K562 (cell line): ENCODE results near the gene COQ8B. TPM values are rescaled to one million over a fixed set of nuclear protein-coding genes. Genes with fewer than 3 reads are reported as not detected.

Source experiments
- ATAC-seq: fragments of 200-7000 bp; cut with Tn5 transposase; 3 replicates; pipeline ENCODE4 v1.9.1; 2020; ENCODE audit warnings: moderate library complexity
- BruUV-seq: library from RNA; stranded (reverse); fragments of 400-500 nt; replicated peaks from 2 replicates; lab custom pipeline; 2021; lab: Mats Ljungman, UMichigan
- CTCF ChIA-PET: fragments of 300-600 bp; formaldehyde crosslinking; extraction: SDS; loops from one replicate; lab custom pipeline; 2021; ENCODE audit warnings: low intra/inter-chr PET ratio; lab: Yijun Ruan, JAX
- POLR2A ChIA-PET: fragments of 300-600, 350-650 bp; sonication (Branson Sonifier 250); formaldehyde crosslinking; extraction: SDS; loops from one replicate; lab custom pipeline; 2021; ENCODE audit warnings: antibody characterized with exemption, inconsistent platforms; lab: Yijun Ruan, JAX
- DNase-seq, 4 experiments: peaks; one replicate each; pipeline versions ENCODE4 v3.0.0 to v3.0.0-alpha.2; 2011 to 2018; ENCODE audit warnings: low spot score in 3 of 4, mixed read lengths in 3 of 4; ENCODE audit errors: extremely low read depth in 1 of 4
- FAIRE-seq: peaks from 2 replicates; lab custom pipeline; 2011; peaks lifted over from hg19 to GRCh38; lab: Jason Lieb, UNC
- H2AFZ ChIP-seq: 2 replicates; pipeline ENCODE4 v1.6.0; 2011; ENCODE audit warnings: low read depth, low read length, control low read depth, inconsistent platforms
- H3K27ac ChIP-seq: fragments of 200-600 bp; 3 replicates; pipeline ENCODE4 v1.8.0; 2011; ENCODE audit warnings: low read depth, mild to moderate bottlenecking, control low read depth, inconsistent platforms, low read length, moderate library complexity, mixed read lengths; ENCODE audit errors: extremely low read depth
- H3K27me3 ChIP-seq, 2 experiments: fragments of 300-600 bp in 1 of 2; 2 replicates in 1 of 2; 3 replicates in 1 of 2; pipeline versions ENCODE4 v1.6.0 to v1.8.0; 2011; ENCODE audit warnings: inconsistent platforms in 2 of 2, low read length in 2 of 2, mild to moderate bottlenecking in 1 of 2, mixed read lengths in 1 of 2, moderate library complexity in 1 of 2; ENCODE audit not compliant: control insufficient read depth in 2 of 2, insufficient read depth in 2 of 2
- H3K36me3 ChIP-seq: fragments of 300-600 bp; 3 replicates; pipeline ENCODE4 v1.8.0; 2011; ENCODE audit warnings: mild to moderate bottlenecking, low read length, inconsistent platforms; ENCODE audit not compliant: control insufficient read depth, insufficient read depth
- H3K4me1 ChIP-seq, 2 experiments: fragments of 200-600 bp in 1 of 2; replicated peaks in 1 of 2; 2 replicates in 1 of 2; 3 replicates in 1 of 2; pipeline versions ENCODE4 v1.5.1 to v1.8.0; 2011; ENCODE audit warnings: inconsistent platforms in 2 of 2, low read length in 2 of 2, mild to moderate bottlenecking in 1 of 2, mixed read lengths in 1 of 2, moderate library complexity in 1 of 2; ENCODE audit not compliant: control insufficient read depth in 2 of 2, insufficient read depth in 2 of 2
- H3K4me2 ChIP-seq: 2 replicates; pipeline ENCODE4 v1.6.1; 2011; ENCODE audit warnings: low read length, control low read depth, inconsistent platforms, mixed read lengths; ENCODE audit not compliant: insufficient read depth
- H3K4me3 ChIP-seq: fragments of 200-600 bp; sonication (generic), shearing (Covaris generic); 2 replicates; pipeline ENCODE4 v1.5.1; 2016; ENCODE audit warnings: control low read depth, inconsistent platforms
- H3K79me2 ChIP-seq: fragments of 200-600 bp; 3 replicates; pipeline ENCODE4 v1.8.0; 2011; ENCODE audit warnings: low read length, inconsistent platforms; ENCODE audit not compliant: control insufficient read depth, insufficient read depth
- H3K9ac ChIP-seq, 2 experiments: 2 replicates each; pipeline versions ENCODE4 v1.6.0 to v1.6.1; 2011; ENCODE audit warnings: low read depth in 2 of 2, low read length in 2 of 2, control low read depth in 1 of 2, inconsistent platforms in 1 of 2, mild to moderate bottlenecking in 1 of 2, mixed read lengths in 1 of 2; ENCODE audit not compliant: insufficient read depth in 1 of 2
- H3K9me1 ChIP-seq: one replicate; pipeline ENCODE4 v1.6.0; 2011; ENCODE audit warnings: inconsistent platforms, mild to moderate bottlenecking, low read length, moderate library complexity; ENCODE audit not compliant: control insufficient read depth, insufficient read depth
- H3K9me3 ChIP-seq: replicated peaks from 2 replicates; pipeline ENCODE4 v1.5.1; 2011; ENCODE audit warnings: low read depth, low read length, inconsistent platforms; ENCODE audit not compliant: control insufficient read depth, insufficient read depth
- H4K20me1 ChIP-seq: replicated peaks from 2 replicates; pipeline ENCODE4 v1.6.1; 2011; ENCODE audit warnings: low read length, inconsistent platforms, mixed read lengths; ENCODE audit not compliant: control insufficient read depth, insufficient read depth
- ARID1B ChIP-seq: fragments of 450-650 bp; IDR thresholded peaks from 2 replicates; pipeline ENCODE4 v1.6.1; 2016; ENCODE audit warnings: antibody characterized with exemption, mild to moderate bottlenecking, inconsistent platforms
- C11orf30 ChIP-seq: fragments of 450-650 bp; IDR thresholded peaks from 2 replicates; pipeline ENCODE4 v1.6.1; 2016; ENCODE audit warnings: low read depth, mild to moderate bottlenecking
- CCNT2 ChIP-seq: IDR thresholded peaks from 2 replicates; pipeline ENCODE4 v1.6.1; 2011; ENCODE audit warnings: borderline replicate concordance, low read depth, mild to moderate bottlenecking, moderate library complexity, mixed read lengths, low read length; ENCODE audit not compliant: insufficient read length; ENCODE audit errors: extremely low read depth
- E2F3 ChIP-seq: fragments of 250-450 bp; sonication (Bioruptor Pico); IDR thresholded peaks from 2 replicates; pipeline ENCODE4 v1.4.0; 2020; ENCODE audit warnings: mild to moderate bottlenecking
- EHMT2 ChIP-seq: fragments of 450-650 bp; IDR thresholded peaks from 2 replicates; pipeline ENCODE4 v1.6.1; 2018; ENCODE audit warnings: antibody characterized with exemption
- NELFE ChIP-seq: IDR thresholded peaks from 2 replicates; pipeline ENCODE4 v1.6.1; 2011; ENCODE audit warnings: mild to moderate bottlenecking; ENCODE audit not compliant: insufficient read depth, insufficient read length
- PML ChIP-seq: IDR thresholded peaks from 2 replicates; pipeline ENCODE4 v1.6.1; 2012; ENCODE audit warnings: low read length, inconsistent platforms
- POLR3A ChIP-seq: IDR thresholded peaks from 2 replicates; pipeline ENCODE4 v1.6.1; 2011; ENCODE audit warnings: borderline replicate concordance, mild to moderate bottlenecking, moderate library complexity; ENCODE audit not compliant: insufficient read length, insufficient read depth; ENCODE audit errors: extremely low read depth
- PPARD ChIP-seq: fragments of 250-450 bp; sonication (Bioruptor Pico); IDR thresholded peaks from 2 replicates; pipeline ENCODE4 v1.8.0; 2022; ENCODE audit warnings: inconsistent platforms, mild to moderate bottlenecking, moderate library complexity
- RCOR1 ChIP-seq, 2 experiments: IDR thresholded peaks; 2 replicates each; pipeline ENCODE4 v1.6.1; 2012; ENCODE audit warnings: low read depth in 2 of 2, low read length in 2 of 2, borderline replicate concordance in 1 of 2, improper control_type of control experiment in 1 of 2
- SAFB2 ChIP-seq: fragments of 200-400 bp; formaldehyde crosslinking; IDR thresholded peaks from 2 replicates; pipeline ENCODE4 v1.6.1; 2018; ENCODE audit warnings: borderline replicate concordance, low read length, low read depth, moderate library complexity; ENCODE audit not compliant: severe bottlenecking
- SAP30 ChIP-seq: fragments of 200-600 bp; sonication (generic); IDR thresholded peaks from 2 replicates; pipeline ENCODE4 v1.6.1; 2012; ENCODE audit warnings: borderline replicate concordance, low read depth, mild to moderate bottlenecking, moderate library complexity, low read length, control low read depth, inconsistent platforms; ENCODE audit not compliant: insufficient read depth, poor library complexity, severe bottlenecking
- THAP7 ChIP-seq: fragments of 250-450 bp; sonication (Bioruptor Pico); IDR thresholded peaks from 2 replicates; pipeline ENCODE4 v1.5.0; 2021
- ZNF561 ChIP-seq: fragments of 450-650 bp; formaldehyde crosslinking; conservative IDR thresholded peaks from 2 replicates; pipeline ENCODE4 v1.4.0; 2020; ENCODE audit warnings: mild to moderate bottlenecking, moderate library complexity
- WGBS: fragments of 100-300 bp; shearing (Covaris generic); methylation state at CpG from one replicate; pipeline ENCODE4 v1.1.6; 2016; ENCODE audit warnings: low coverage, mixed read lengths; ENCODE audit not compliant: insufficient coverage; ENCODE audit errors: missing lambda C conversion rate; 5-methylcytosine and 5-hydroxymethylcytosine counted together
- in situ Hi-C: fragments of 300-500 bp; cut with MboI; formaldehyde crosslinking; loops from 4 replicates; pipeline ENCODE4 v1.15.0; 2018; ENCODE audit warnings: inconsistent platforms, mixed read lengths
- intact Hi-C: fragments of 100-400 bp; cut with micrococcal nuclease; formaldehyde crosslinking; loops from 2 replicates; pipeline ENCODE4 v1.14.2; 2022
- polyA plus RNA-seq, 8 experiments: library from polyadenylated mRNA; depleted of rRNA in 4 of 8; stranded (reverse) in 5 of 8; unstranded in 3 of 8; fragments of >200 nt; fragmentation: Nextera tagmentation in 2 of 8; fragmentation: Illumina TruSeq in 1 of 8; extraction: Ambion mirVana in 2 of 8; extraction: Trizol in 1 of 8; gene quantifications; 2 replicates each; pipeline versions ENCODE4 v1.2.1 to v1.2.3, GENCODE V29; 2011 to 2014; ENCODE audit warnings: inconsistent platforms in 1 of 8, missing spikeins in 1 of 8
- total RNA-seq, 7 experiments: library from RNA; depleted of rRNA in 6 of 7; stranded (reverse); fragments of >200 nt in 6 of 7; fragmentation: Illumina TruSeq in 2 of 7; extraction: Trizol in 2 of 7; gene quantifications; 2 replicates each; pipeline versions ENCODE4 v1.2.1 to v1.2.3, GENCODE V29; 2011 to 2021; ENCODE audit warnings: low replicate concordance in 1 of 7
- TF ChIP-seq, protein P1 (sequence below): fragments of 450-650 bp; formaldehyde crosslinking; IDR thresholded peaks from 2 replicates; pipeline ENCODE4 v1.4.0; 2022; ENCODE audit warnings: mild to moderate bottlenecking, moderate library complexity
- TF ChIP-seq, protein P2 (sequence below): fragments of 250-450 bp; sonication (Bioruptor Pico); IDR thresholded peaks from 2 replicates; pipeline ENCODE4 v1.8.0; 2021; ENCODE audit warnings: moderate library complexity, mild to moderate bottlenecking, inconsistent platforms

COQ8B gene
- total and polyA plus RNA-seq, 9 of the 15 experiments (the other 6 are each of a cell fraction or from before 2014, with no cell fraction given): 0.41 to 32.3 (median 12.9) TPM

GRCh38 chr19:40671404-40671803 lies 45.3 kb downstream of the COQ8B start:
- Histone ChIP-seq H3K27me3 (no peaks in the 10 kb centered on the region), H3K9ac (no peak overlapping the region), H3K36me3 (peaks cover 93% of the 10 kb centered on the region), H3K4me2 (no peak overlapping the region), H3K27ac (no peak overlapping the region), H3K4me3 (no peak overlapping the region), H3K9me3 (peaks cover 17% of the 10 kb centered on the region), H3K9me1 (no peaks in the 10 kb centered on the region), H3K79me2 (no peaks in the 10 kb centered on the region), H2AFZ (no peak overlapping the region), H4K20me1 (no peaks in the 10 kb centered on the region), H3K4me1 (peaks cover 8 to 17% of the 10 kb centered on the region in 2 experiments)
- POLR2A ChIA-PET: no interaction called here
- in situ Hi-C loops: no loop called here
- intact Hi-C loops: no loop called here
- FAIRE-seq: no peak
- no peak for DNase-seq
- CTCF ChIA-PET: no interaction called here
- TF ChIP-seq RCOR1 (IDR thresholded peaks at IDR 0.05; ENCODE audit: borderline replicate concordance in 1 of 2, low read depth in 2 of 2, low read length in 2 of 2) (no peak), PML (no peak), CCNT2 (no peak), POLR3A (no peak), C11orf30 (no peak), NELFE (no peak), SAFB2 (no peak), ZNF561 (CRISPR knock-in tag) (no peak), THAP7 (CRISPR knock-in tag) (no peak), PPARD (no peak), E2F3 (CRISPR knock-in tag) (no peak), SAP30 (no peak), ARID1B (no peak), EHMT2 (no peak)
- TF ChIP-seq, protein P1, sequence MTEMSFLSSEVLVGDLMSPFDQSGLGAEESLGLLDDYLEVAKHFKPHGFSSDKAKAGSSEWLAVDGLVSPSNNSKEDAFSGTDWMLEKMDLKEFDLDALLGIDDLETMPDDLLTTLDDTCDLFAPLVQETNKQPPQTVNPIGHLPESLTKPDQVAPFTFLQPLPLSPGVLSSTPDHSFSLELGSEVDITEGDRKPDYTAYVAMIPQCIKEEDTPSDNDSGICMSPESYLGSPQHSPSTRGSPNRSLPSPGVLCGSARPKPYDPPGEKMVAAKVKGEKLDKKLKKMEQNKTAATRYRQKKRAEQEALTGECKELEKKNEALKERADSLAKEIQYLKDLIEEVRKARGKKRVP (CRISPR knock-in tag): no peak
- TF ChIP-seq, protein P2, sequence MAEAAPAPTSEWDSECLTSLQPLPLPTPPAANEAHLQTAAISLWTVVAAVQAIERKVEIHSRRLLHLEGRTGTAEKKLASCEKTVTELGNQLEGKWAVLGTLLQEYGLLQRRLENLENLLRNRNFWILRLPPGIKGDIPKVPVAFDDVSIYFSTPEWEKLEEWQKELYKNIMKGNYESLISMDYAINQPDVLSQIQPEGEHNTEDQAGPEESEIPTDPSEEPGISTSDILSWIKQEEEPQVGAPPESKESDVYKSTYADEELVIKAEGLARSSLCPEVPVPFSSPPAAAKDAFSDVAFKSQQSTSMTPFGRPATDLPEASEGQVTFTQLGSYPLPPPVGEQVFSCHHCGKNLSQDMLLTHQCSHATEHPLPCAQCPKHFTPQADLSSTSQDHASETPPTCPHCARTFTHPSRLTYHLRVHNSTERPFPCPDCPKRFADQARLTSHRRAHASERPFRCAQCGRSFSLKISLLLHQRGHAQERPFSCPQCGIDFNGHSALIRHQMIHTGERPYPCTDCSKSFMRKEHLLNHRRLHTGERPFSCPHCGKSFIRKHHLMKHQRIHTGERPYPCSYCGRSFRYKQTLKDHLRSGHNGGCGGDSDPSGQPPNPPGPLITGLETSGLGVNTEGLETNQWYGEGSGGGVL (CRISPR knock-in tag): no peak
- BruUV-seq: no TSS peak
- ATAC-seq: no peak
- WGBS: 88% methylated on average over 9 of the region's 9 CpGs
